ENCODE results near the gene OTOP2. TPM values are rescaled to one million over a fixed set of nuclear protein-coding genes. Genes with fewer than 3 reads are reported as not detected.

The OTOP2 gene
- total RNA-seq, 1 donor from 2014 or later, result not detected

DNA sequence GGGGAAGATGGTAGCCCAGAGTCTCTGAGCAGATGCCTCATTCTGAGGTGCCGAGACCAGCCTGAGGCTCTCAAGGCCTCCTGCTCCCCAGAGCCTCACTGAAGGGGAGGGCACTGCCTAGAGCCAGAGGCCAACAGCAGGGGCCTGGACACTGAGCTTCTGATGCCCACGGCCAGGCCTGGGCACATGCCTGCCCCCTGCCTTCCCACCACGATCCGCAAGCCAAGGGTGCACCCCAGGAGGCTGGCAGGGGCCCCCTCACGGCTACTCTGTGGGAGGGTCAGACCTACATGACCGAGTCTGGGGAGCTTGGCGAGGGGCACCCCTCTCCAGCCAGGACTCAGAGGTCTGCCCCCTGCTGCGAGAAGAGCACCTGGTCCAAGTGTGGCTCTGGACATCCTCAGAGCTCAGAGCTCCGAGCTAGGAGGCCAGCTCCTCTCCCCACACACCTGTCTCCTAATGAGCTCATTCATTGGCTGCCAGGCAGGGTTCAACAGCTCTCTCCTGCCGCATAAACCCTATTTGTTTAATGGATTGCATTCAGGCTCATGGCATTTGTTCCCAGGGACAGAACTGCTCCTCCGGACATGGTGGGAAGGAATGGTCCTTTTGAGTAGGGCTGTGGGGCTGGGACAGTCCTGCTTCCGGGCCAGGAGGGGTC lies 25.5 kb downstream of the OTOP2 start:
- TF ChIP-seq, protein P1, sequence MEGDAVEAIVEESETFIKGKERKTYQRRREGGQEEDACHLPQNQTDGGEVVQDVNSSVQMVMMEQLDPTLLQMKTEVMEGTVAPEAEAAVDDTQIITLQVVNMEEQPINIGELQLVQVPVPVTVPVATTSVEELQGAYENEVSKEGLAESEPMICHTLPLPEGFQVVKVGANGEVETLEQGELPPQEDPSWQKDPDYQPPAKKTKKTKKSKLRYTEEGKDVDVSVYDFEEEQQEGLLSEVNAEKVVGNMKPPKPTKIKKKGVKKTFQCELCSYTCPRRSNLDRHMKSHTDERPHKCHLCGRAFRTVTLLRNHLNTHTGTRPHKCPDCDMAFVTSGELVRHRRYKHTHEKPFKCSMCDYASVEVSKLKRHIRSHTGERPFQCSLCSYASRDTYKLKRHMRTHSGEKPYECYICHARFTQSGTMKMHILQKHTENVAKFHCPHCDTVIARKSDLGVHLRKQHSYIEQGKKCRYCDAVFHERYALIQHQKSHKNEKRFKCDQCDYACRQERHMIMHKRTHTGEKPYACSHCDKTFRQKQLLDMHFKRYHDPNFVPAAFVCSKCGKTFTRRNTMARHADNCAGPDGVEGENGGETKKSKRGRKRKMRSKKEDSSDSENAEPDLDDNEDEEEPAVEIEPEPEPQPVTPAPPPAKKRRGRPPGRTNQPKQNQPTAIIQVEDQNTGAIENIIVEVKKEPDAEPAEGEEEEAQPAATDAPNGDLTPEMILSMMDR (IDR thresholded peaks at IDR 0.05; ENCODE audit: partially characterized antibody, unreplicated experiment), result no peak
- Mint-ChIP-seq H3K27ac (ENCODE audit: unreplicated experiment) (no peak overlapping the region), H3K27me3 (ENCODE audit: unreplicated experiment) (peaks cover 10% of the 10 kb centered on the region), H3K4me1 (ENCODE audit: low read depth, unreplicated experiment) (no peaks in the 10 kb centered on the region), H3K36me3 (ENCODE audit: unreplicated experiment) (no peaks in the 10 kb centered on the region), H3K9me3 (ENCODE audit: unreplicated experiment) (no peaks in the 10 kb centered on the region), H3K4me3 (ENCODE audit: unreplicated experiment) (no peak overlapping the region)
- DNase-seq, result no peak

DNA sequence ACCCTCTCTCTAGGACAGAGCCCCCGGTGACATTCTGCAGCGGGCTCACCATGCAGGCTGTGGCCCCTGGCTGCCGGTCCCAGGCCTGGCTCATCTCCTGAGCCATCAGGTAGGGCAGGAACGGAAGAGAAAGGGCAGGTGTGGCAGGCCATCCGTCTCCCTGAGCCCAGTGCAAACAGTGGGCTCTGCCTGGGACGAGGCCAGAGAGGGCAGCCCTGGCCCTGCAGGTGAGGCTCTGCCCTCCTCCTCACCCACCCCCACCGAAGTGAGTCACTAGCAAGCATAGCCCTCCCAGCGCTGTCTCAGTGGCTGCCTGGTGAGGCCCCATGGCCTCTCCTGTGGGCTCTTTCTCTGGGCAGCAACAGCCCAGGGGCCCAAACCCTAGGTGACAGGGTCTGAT lies 26.1 kb downstream of the OTOP2 start:
- peaks cover 12% of the 10 kb centered on the region for H3K27me3 Mint-ChIP-seq (ENCODE audit: unreplicated experiment)
- TF ChIP-seq, protein P1 (IDR thresholded peaks at IDR 0.05; ENCODE audit: partially characterized antibody, unreplicated experiment), result no peak
- no peak for DNase-seq
- H3K36me3 Mint-ChIP-seq (ENCODE audit: unreplicated experiment), result no peaks in the 10 kb centered on the region
- peaks cover 2% of the 10 kb centered on the region for H3K9me3 Mint-ChIP-seq (ENCODE audit: unreplicated experiment)
- H3K4me3 Mint-ChIP-seq (ENCODE audit: unreplicated experiment), result no peak overlapping the region
- no peak overlapping the region for H3K27ac Mint-ChIP-seq (ENCODE audit: unreplicated experiment)
- H3K4me1 Mint-ChIP-seq (ENCODE audit: low read depth, unreplicated experiment), result no peaks in the 10 kb centered on the region

DNA sequence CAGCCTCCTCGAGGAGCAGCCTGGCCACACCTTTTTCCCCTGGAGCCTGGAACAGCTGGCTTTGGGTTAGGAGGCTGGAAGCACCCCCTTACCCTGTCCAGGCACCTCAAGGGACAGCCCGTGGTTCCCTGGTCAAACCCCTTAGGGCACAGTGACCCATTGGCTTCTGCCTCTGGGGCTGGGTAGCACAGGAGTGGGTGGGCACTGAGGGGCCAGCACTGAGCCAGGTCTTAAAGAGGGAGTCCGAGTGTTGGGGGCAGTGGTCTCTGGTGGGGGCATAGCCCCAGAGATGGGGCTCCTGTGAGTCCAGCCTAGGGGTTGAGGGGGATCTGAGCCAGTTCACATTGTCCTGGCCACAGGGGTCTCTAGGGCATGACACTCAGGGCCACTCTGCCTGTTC lies 27.0 kb downstream of the OTOP2 start:
- TF ChIP-seq, protein P1 (IDR thresholded peaks at IDR 0.05; ENCODE audit: partially characterized antibody, unreplicated experiment), result no peak
- no peaks in the 10 kb centered on the region for H3K4me1 Mint-ChIP-seq (ENCODE audit: low read depth, unreplicated experiment)
- peaks cover 8% of the 10 kb centered on the region for H3K27me3 Mint-ChIP-seq (ENCODE audit: unreplicated experiment)
- H3K36me3 Mint-ChIP-seq (ENCODE audit: unreplicated experiment), result no peaks in the 10 kb centered on the region
- DNase-seq, result no peak
- H3K4me3 Mint-ChIP-seq (ENCODE audit: unreplicated experiment), result no peak overlapping the region
- peaks cover 2% of the 10 kb centered on the region for H3K9me3 Mint-ChIP-seq (ENCODE audit: unreplicated experiment)
- no peak overlapping the region for H3K27ac Mint-ChIP-seq (ENCODE audit: unreplicated experiment)

DNA sequence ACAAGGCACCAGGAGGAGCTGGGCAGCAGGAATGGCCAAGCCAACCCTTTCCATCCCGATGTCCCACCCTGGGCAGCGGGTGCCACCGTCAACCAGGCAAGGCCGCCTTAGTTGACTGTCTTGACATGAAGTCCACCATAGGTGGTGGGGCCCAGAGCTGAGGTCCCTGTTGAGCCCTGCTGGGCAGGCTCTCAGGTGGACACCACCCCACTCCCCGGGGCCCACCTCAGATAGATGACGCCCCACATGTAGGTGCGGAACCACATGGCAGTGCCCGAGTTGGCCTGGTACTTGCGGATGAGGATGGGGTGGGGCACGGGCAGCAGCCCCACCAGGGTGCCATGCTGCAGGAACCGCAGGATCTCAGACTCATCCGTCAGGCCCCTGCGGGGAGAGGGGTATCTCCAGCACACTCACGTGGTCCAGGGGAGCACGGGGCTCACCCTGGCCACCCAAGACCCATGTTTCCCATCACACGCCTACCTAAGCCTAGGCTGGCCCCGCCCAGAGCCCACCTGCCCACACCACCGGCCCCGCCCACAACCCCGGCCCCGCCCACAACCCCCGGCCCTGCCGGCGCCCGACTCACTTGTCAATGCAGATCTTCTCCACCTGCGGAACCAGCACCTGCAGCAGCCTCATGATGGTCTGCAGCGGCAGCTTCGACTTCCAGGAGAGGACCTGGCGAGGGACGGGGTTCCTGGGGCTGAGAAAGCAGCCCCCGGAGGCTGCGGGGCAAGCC lies 27.8 kb downstream of the OTOP2 start:
- Mint-ChIP-seq H3K36me3 (ENCODE audit: unreplicated experiment) (no peaks in the 10 kb centered on the region), H3K9me3 (ENCODE audit: unreplicated experiment) (peaks cover 2% of the 10 kb centered on the region), H3K4me1 (ENCODE audit: low read depth, unreplicated experiment) (no peaks in the 10 kb centered on the region), H3K27ac (ENCODE audit: unreplicated experiment) (no peak overlapping the region), H3K27me3 (ENCODE audit: unreplicated experiment) (peaks cover 8% of the 10 kb centered on the region), H3K4me3 (ENCODE audit: unreplicated experiment) (no peak overlapping the region)
- DNase-seq, result no peak
- TF ChIP-seq, protein P1 (IDR thresholded peaks at IDR 0.05; ENCODE audit: partially characterized antibody, unreplicated experiment), result no peak

Measured in glutamatergic neuron (in vitro differentiated cells).